CD4-positive, alpha-beta T cell (primary cell): ENCODE results near the gene UNKL. TPM values are rescaled to one million over a fixed set of nuclear protein-coding genes. Genes with fewer than 3 reads are reported as not detected.

Experiments used
- ATAC-seq: fragments of 200-7000 bp; cut with Tn5 transposase; one replicate; pipeline ENCODE4 v1.10.0; 2022; ENCODE audit warnings: mild to moderate bottlenecking; ENCODE audit not compliant: poor library complexity
- CTCF ChIA-PET: fragments of 350-600 bp; sonication (Branson Sonifier 250); formaldehyde crosslinking; loops from one replicate; lab custom pipeline; 2021; ENCODE audit warnings: antibody characterized with exemption, inconsistent platforms; lab: Charles Lee
- POLR2A ChIA-PET: fragments of 350-600 bp; sonication (Branson Sonifier 250); formaldehyde crosslinking; loops from one replicate; lab custom pipeline; 2021; ENCODE audit warnings: antibody characterized with exemption, inconsistent platforms; lab: Charles Lee
- DNase-seq, 14 experiments: peaks; one replicate each; pipeline ENCODE4 v3.0.0-alpha.2; 2013 to 2020; ENCODE audit warnings: mixed read lengths in 2 of 14
- H3K27ac ChIP-seq, 2 donors: one replicate each; pipeline versions ENCODE4 v1.5.1 to v1.7.0; 2013; ENCODE audit warnings: low read length in 2 of 2, low read depth in 1 of 2, mild to moderate bottlenecking in 1 of 2
- H3K27me3 ChIP-seq, 2 experiments: 1 replicate in 1 of 2; 2 replicates in 1 of 2; pipeline versions ENCODE4 v1.6.1 to v1.7.0; 2013; ENCODE audit warnings: low read length in 2 of 2, control low read depth in 1 of 2, mild to moderate bottlenecking in 1 of 2, moderate library complexity in 1 of 2; ENCODE audit not compliant: insufficient read depth in 2 of 2, control insufficient read depth in 1 of 2
- H3K36me3 ChIP-seq: one replicate; pipeline ENCODE4 v1.6.1; 2013; ENCODE audit warnings: low read length, control low read depth; ENCODE audit not compliant: insufficient read depth
- H3K4me1 ChIP-seq: one replicate; pipeline ENCODE4 v1.6.1; 2013; ENCODE audit warnings: low read length, control low read depth; ENCODE audit not compliant: insufficient read depth
- H3K4me3 ChIP-seq: one replicate; pipeline ENCODE4 v1.5.1; 2013; ENCODE audit warnings: mild to moderate bottlenecking, low read length, moderate library complexity
- H3K9me3 ChIP-seq, 2 experiments: 1 replicate in 1 of 2; 2 replicates in 1 of 2; pipeline versions ENCODE4 v1.6.1 to v1.7.0; 2013; ENCODE audit warnings: low read length in 2 of 2, mild to moderate bottlenecking in 2 of 2, control low read depth in 1 of 2, moderate library complexity in 1 of 2; ENCODE audit not compliant: control insufficient read depth in 1 of 2, insufficient read depth in 1 of 2
- H3K27ac Mint-ChIP-seq: one replicate; pipeline ENCODE4 v1.8.0; 2020; ENCODE audit warnings: mixed read lengths
- H3K27me3 Mint-ChIP-seq: one replicate; pipeline ENCODE4 v1.8.0; 2021; ENCODE audit warnings: mixed read lengths
- H3K36me3 Mint-ChIP-seq: one replicate; pipeline ENCODE4 v1.8.0; 2021; ENCODE audit warnings: low read depth, mixed read lengths
- H3K4me1 Mint-ChIP-seq: one replicate; pipeline ENCODE4 v1.8.0; 2021; ENCODE audit warnings: low read depth, mixed read lengths
- H3K4me3 Mint-ChIP-seq: one replicate; pipeline ENCODE4 v1.8.0; 2020; ENCODE audit warnings: mild to moderate bottlenecking, mixed read lengths
- H3K9me3 Mint-ChIP-seq: one replicate; pipeline ENCODE4 v1.8.0; 2020; ENCODE audit warnings: mixed read lengths
- intact Hi-C, 2 experiments: fragments of 100-400 bp; cut with DNase I in 1 of 2; cut with micrococcal nuclease in 1 of 2; formaldehyde crosslinking; loops; one replicate each; pipeline versions ENCODE4 v1.15.1 to v1.9.0; 2023 to 2025; cut with DNase I, micrococcal nuclease
- total RNA-seq, 174 experiments: library from RNA in 2 of 174; stranded (reverse) in 2 of 174; gene quantifications; one replicate each; pipeline ENCODE4 v1.2.3 and lab custom pipeline; 2021 to 2026
- TF ChIP-seq, protein P1 (sequence below): fragments of 200-600 bp; IDR thresholded peaks from one replicate; pipeline ENCODE4 v1.8.0; 2022; ENCODE audit warnings: antibody characterized with exemption, mild to moderate bottlenecking

Gene UNKL
- total RNA-seq, 2 experiments from 2014 or later: 52.6 to 53.2 TPM

DNA sequence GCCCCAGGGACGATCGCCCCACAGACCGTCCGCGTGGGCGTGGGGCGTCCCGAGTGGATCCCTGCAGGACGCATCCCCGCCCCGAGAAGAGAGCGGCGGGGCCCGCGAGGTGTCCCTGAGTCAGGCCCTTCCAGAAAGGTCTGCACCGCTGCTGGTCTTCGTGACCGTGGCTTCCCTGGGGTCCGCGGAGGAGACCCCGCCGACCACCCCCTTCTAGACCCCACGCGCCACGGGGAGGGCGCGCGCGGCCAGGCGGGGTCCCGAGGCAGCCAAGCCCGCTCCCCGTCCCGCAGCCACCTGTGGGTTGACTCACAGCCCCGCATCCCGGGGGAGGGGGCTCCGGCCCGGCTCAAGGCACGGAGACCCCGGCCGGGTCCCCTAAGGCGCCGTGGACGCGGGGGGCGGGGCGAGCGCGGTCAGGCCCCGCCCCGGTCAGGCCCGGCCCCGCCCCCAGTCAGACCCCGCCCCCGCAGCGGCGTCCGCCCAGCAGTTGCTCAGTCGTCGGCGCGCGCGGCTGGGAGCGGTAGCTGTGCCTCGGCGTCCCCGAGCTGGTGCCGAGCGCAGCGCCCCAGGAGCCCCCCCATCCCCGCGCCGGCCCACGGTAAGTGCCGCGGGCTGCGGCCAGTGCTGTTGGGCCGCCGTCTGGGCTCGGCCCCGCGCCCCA lies 81.2 kb downstream of the UNKL start, which contains the start of gene BAIAP3:
Gene BAIAP3 (plus strand): TSS at position 497 of the 664 bp plus-strand sequence. CDS start 4,905 bp downstream, outside the sequence.
- Mint-ChIP-seq H3K36me3 (no peaks in the 10 kb centered on the region), H3K4me1 (peaks cover 12% of the 10 kb centered on the region), H3K27me3 (peaks cover 21% of the 10 kb centered on the region), H3K9me3 (no peaks in the 10 kb centered on the region), H3K27ac (no peak within 1 kb of the TSS), H3K4me3 (peak within 1 kb of the TSS; percentile 85)
- ATAC-seq: peak; percentile 74
- Histone ChIP-seq H3K4me1 (peaks cover 47% of the 10 kb centered on the region), H3K9me3 (peaks cover 0 to 39% of the 10 kb centered on the region in 2 experiments), H3K27me3 (peaks cover 31 to 44% of the 10 kb centered on the region in 2 experiments), H3K27ac (no peak within 1 kb of the TSS), H3K36me3 (no peaks in the 10 kb centered on the region), H3K4me3 (peak within 1 kb of the TSS; percentile 45)
- ChIA-PET POLR2A (interaction anchor here (1.1 to 3.1 kb wide), 2 partner anchors 10 to 16 kb away, joined by 3 to 15 read pairs; no protein-coding TSS in a partner anchor), CTCF (interaction anchor here (2.0 kb wide), 1 partner anchor 9 kb away, joined by 5 read pairs; no protein-coding TSS in a partner anchor)
- intact Hi-C loops: no loop called here
- TF ChIP-seq, protein P1, sequence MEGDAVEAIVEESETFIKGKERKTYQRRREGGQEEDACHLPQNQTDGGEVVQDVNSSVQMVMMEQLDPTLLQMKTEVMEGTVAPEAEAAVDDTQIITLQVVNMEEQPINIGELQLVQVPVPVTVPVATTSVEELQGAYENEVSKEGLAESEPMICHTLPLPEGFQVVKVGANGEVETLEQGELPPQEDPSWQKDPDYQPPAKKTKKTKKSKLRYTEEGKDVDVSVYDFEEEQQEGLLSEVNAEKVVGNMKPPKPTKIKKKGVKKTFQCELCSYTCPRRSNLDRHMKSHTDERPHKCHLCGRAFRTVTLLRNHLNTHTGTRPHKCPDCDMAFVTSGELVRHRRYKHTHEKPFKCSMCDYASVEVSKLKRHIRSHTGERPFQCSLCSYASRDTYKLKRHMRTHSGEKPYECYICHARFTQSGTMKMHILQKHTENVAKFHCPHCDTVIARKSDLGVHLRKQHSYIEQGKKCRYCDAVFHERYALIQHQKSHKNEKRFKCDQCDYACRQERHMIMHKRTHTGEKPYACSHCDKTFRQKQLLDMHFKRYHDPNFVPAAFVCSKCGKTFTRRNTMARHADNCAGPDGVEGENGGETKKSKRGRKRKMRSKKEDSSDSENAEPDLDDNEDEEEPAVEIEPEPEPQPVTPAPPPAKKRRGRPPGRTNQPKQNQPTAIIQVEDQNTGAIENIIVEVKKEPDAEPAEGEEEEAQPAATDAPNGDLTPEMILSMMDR: no peak
- peak in 11 of 14 experiments; percentile 26 to 77 (median 42) for DNase-seq

DNA sequence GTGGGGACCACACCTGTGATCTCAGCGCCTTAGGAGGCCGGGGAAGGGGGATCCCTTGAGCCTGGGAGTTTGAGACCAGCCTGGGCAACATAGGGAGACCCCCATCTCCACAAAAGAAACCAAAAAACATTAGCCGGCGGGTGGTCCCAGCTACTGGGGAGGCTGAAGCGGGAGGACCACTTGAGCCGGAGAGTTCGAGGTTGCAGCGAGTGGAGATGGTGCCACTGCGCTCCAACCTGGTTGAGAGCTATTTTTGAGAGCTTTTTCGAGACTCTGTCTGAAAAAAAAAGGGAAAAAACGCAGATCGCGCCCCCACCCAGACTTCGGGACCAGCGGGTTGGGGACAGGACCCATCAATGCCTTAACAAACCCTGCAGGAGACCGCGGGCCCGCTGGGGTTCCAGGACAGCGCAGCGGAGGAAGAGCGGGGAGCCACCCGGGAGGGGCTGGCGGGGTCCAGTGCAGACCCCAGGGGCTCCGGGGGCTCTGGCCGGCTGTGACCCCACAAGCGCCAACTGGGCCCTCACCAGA lies 81.8 kb downstream of the UNKL start:
- POLR2A ChIA-PET: interaction anchor here (1.1 to 3.1 kb wide), 2 partner anchors 10 to 16 kb away, joined by 3 to 15 read pairs; no protein-coding TSS in a partner anchor
- Histone ChIP-seq H3K27ac (no peak overlapping the region), H3K9me3 (peaks cover 0 to 39% of the 10 kb centered on the region in 2 experiments), H3K27me3 (peaks cover 31 to 44% of the 10 kb centered on the region in 2 experiments), H3K36me3 (no peaks in the 10 kb centered on the region), H3K4me1 (peaks cover 47% of the 10 kb centered on the region), H3K4me3 (peak overlapping the region; percentile 45)
- DNase-seq (no peak), ATAC-seq (no peak)
- Mint-ChIP-seq H3K9me3 (no peaks in the 10 kb centered on the region), H3K4me3 (peak overlapping the region; percentile 85), H3K4me1 (peaks cover 12% of the 10 kb centered on the region), H3K27ac (no peak overlapping the region), H3K36me3 (no peaks in the 10 kb centered on the region), H3K27me3 (peaks cover 21% of the 10 kb centered on the region)
- intact Hi-C loops: no loop called here
- TF ChIP-seq, protein P1: no peak
- CTCF ChIA-PET: interaction anchor here (2.0 kb wide), 1 partner anchor 10 kb away, joined by 5 read pairs; no protein-coding TSS in a partner anchor

DNA sequence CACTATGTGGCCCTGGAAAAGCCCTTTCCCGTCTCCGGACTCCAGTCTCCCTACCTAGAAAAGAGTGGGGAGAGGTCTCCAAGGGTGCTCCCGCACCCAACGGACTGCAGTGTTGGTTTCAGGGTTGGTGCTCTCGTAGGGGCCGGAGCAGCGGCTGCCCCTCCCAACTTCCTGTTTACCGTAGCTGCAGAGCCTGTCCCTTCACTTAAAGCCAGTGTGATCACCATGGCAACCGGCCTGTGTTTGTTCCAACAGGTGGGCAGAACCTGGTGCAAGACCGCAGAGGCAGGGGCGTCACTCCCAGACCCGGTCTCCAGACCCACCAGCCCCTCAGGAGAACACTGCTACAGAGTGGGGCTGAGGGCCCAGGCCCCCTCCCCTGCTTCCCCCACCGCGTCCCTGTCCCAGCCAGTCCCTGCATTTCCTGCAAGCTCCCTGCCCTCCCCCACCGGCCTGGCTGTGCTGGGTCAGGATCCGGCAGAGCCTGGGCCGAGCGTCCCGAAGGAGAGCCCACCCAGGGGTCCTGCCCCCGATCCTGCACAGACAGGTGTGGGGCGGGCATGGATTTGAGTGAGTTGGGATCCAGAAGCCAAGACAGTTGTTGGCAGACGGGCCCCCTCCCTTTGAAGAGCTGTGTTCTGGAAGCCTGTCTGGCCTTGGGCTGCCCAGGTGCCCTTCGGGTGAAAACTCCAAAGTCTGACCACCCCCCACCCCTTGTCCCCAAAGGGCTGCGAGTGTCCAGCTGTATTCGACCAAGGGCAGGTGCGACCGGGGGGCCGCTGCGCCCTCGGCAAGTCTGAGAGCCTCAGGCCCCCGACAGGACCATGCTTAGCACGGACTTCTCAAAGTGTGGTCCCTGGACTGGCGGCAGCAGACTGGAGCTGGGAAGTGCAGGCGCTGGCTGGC lies 82.5 kb downstream of the UNKL start:
- Histone ChIP-seq H3K4me1 (peaks cover 47% of the 10 kb centered on the region), H3K27me3 (peaks cover 31 to 44% of the 10 kb centered on the region in 2 experiments), H3K36me3 (no peaks in the 10 kb centered on the region), H3K4me3 (peak overlapping the region; percentile 45), H3K27ac (peak overlapping the region in 1 of 2 donors; percentile 44), H3K9me3 (peaks cover 0 to 39% of the 10 kb centered on the region in 2 experiments)
- ChIA-PET CTCF (interaction anchor here (2.0 kb wide), 1 partner anchor 11 kb away, joined by 5 read pairs; no protein-coding TSS in a partner anchor), POLR2A (interaction anchor here (1.1 to 3.1 kb wide), 3 partner anchors 11 to 23 kb away, joined by 3 to 15 read pairs (median 7); partner anchors contain the start of gene UBE2I)
- Mint-ChIP-seq H3K27ac (no peak overlapping the region), H3K27me3 (peaks cover 21% of the 10 kb centered on the region), H3K9me3 (no peaks in the 10 kb centered on the region), H3K4me3 (peak overlapping the region; percentile 85), H3K36me3 (no peaks in the 10 kb centered on the region), H3K4me1 (peaks cover 12% of the 10 kb centered on the region)
- ATAC-seq: peak; percentile 28
- intact Hi-C loops: loop anchor here in 1 of 2 experiments (2.0 kb wide), 1 partner anchor 19 kb away; no protein-coding TSS in a partner anchor
- TF ChIP-seq, protein P1: no peak
- peak in 8 of 14 experiments; percentile 28 to 77 (median 40) for DNase-seq
